IMR-90 (cell line): ENCODE measurements around the gene CHRNB4. TPM values are rescaled to one million over a fixed set of nuclear protein-coding genes. Genes with fewer than 3 reads are reported as not detected.

Experiments
- ATAC-seq: fragments of 200-7000 bp; cut with Tn5 transposase; 2 replicates; pipeline ENCODE4 v1.9.1; 2020; ENCODE audit warnings: low read depth, mild to moderate bottlenecking, moderate library complexity
- BruUV-seq: library from RNA; stranded (reverse); fragments of 400-500 nt; replicated peaks from 2 replicates; lab custom pipeline; 2021; lab: Mats Ljungman, UMichigan
- CTCF ChIA-PET: fragments of 300-600 bp; formaldehyde crosslinking; extraction: SDS; loops from one replicate; lab custom pipeline; 2021; ENCODE audit warnings: antibody characterized with exemption; lab: Yijun Ruan, JAX
- POLR2A ChIA-PET: fragments of 300-600 bp; sonication (Branson Sonifier 250); formaldehyde crosslinking; loops from one replicate; lab custom pipeline; 2022; ENCODE audit warnings: antibody characterized with exemption; ENCODE audit not compliant: unreplicated experiment; lab: Charles Lee
- DNase-seq: peaks from one replicate; pipeline ENCODE4 v3.0.0; 2013
- H2AFZ ChIP-seq: replicated peaks from 2 replicates; pipeline ENCODE3; 2013; ENCODE audit warnings: low read length, mild to moderate bottlenecking; ENCODE audit not compliant: poor library complexity
- H2AK5ac ChIP-seq: 2 replicates; pipeline ENCODE4 v1.6.1; 2013; ENCODE audit warnings: low read depth, low read length, inconsistent platforms
- H2AK9ac ChIP-seq: replicated peaks from 2 replicates; pipeline ENCODE3; 2013; ENCODE audit warnings: mild to moderate bottlenecking, low read depth, low read length, moderate library complexity; ENCODE audit not compliant: poor library complexity
- H2BK120ac ChIP-seq: 2 replicates; pipeline ENCODE4 v1.6.1; 2013; ENCODE audit warnings: low read depth, low read length, inconsistent platforms
- H2BK15ac ChIP-seq: 3 replicates; pipeline ENCODE4 v1.6.1; 2013; ENCODE audit warnings: low read depth, low read length, inconsistent platforms
- H2BK20ac ChIP-seq: 2 replicates; pipeline ENCODE4 v1.6.1; 2013; ENCODE audit warnings: low read depth, mild to moderate bottlenecking, inconsistent platforms, low read length, moderate library complexity
- H2BK5ac ChIP-seq: 2 replicates; pipeline ENCODE4 v1.6.1; 2013; ENCODE audit warnings: mild to moderate bottlenecking, low read depth, low read length, inconsistent platforms; ENCODE audit not compliant: poor library complexity, severe bottlenecking
- H3K14ac ChIP-seq: replicated peaks from 2 replicates; pipeline ENCODE4 v1.6.1; 2013; ENCODE audit warnings: low read depth, low read length, inconsistent platforms
- H3K18ac ChIP-seq: 2 replicates; pipeline ENCODE4 v1.6.1; 2013; ENCODE audit warnings: low read depth, low read length, control low read depth
- H3K23ac ChIP-seq: 2 replicates; pipeline ENCODE4 v1.6.1; 2013; ENCODE audit warnings: low read depth, low read length, inconsistent platforms
- H3K27ac ChIP-seq: 2 replicates; pipeline ENCODE4 v1.5.1; 2013; ENCODE audit warnings: mild to moderate bottlenecking, control low read depth, low read length; ENCODE audit not compliant: insufficient read depth
- H3K27me3 ChIP-seq: 2 replicates; pipeline ENCODE4 v1.6.1; 2013; ENCODE audit warnings: low read length; ENCODE audit not compliant: control insufficient read depth, insufficient read depth
- H3K36me3 ChIP-seq: 2 replicates; pipeline ENCODE4 v1.6.1; 2013; ENCODE audit warnings: low read length, mixed read lengths; ENCODE audit not compliant: control insufficient read depth, insufficient read depth
- H3K4ac ChIP-seq: 2 replicates; pipeline ENCODE4 v1.6.1; 2013; ENCODE audit warnings: low read depth, low read length, inconsistent platforms
- H3K4me1 ChIP-seq: 2 replicates; pipeline ENCODE4 v1.6.1; 2013; ENCODE audit warnings: low read length, mixed read lengths; ENCODE audit not compliant: control insufficient read depth, insufficient read depth
- H3K4me2 ChIP-seq: 2 replicates; pipeline ENCODE4 v1.6.1; 2013; ENCODE audit warnings: low read depth, mild to moderate bottlenecking, control low read depth, low read length, moderate library complexity
- H3K4me3 ChIP-seq: 2 replicates; pipeline ENCODE4 v1.5.1; 2013; ENCODE audit warnings: low read depth, mild to moderate bottlenecking, control low read depth, low read length, moderate library complexity; ENCODE audit not compliant: insufficient read depth
- H3K56ac ChIP-seq: 2 replicates; pipeline ENCODE4 v1.6.1; 2013; ENCODE audit warnings: low read length, inconsistent platforms; ENCODE audit not compliant: insufficient read depth; ENCODE audit errors: extremely low read depth
- H3K79me1 ChIP-seq, 2 experiments: 2 replicates each; pipeline ENCODE4 v1.6.1; 2013; ENCODE audit warnings: low read length in 2 of 2, inconsistent platforms in 1 of 2, low read depth in 1 of 2
- H3K9ac ChIP-seq: 2 replicates; pipeline ENCODE4 v1.6.1; 2013; ENCODE audit warnings: low read depth, low read length, control low read depth
- H3K9me1 ChIP-seq: 2 replicates; pipeline ENCODE4 v1.6.1; 2013; ENCODE audit warnings: low read length, inconsistent platforms; ENCODE audit not compliant: insufficient read depth
- H3K9me3 ChIP-seq: 2 replicates; pipeline ENCODE4 v1.6.1; 2013; ENCODE audit warnings: low read length; ENCODE audit not compliant: control insufficient read depth, insufficient read depth
- H4K20me1 ChIP-seq: 2 replicates; pipeline ENCODE4 v1.6.1; 2013; ENCODE audit warnings: low read length, inconsistent platforms; ENCODE audit not compliant: insufficient read depth
- H4K5ac ChIP-seq: 2 replicates; pipeline ENCODE4 v1.6.1; 2013; ENCODE audit warnings: mild to moderate bottlenecking, low read depth, low read length, control low read depth
- H4K8ac ChIP-seq, 2 experiments: 2 replicates each; pipeline ENCODE4 v1.6.1; 2013; ENCODE audit warnings: low read depth in 2 of 2, low read length in 2 of 2, control low read depth in 1 of 2, inconsistent platforms in 1 of 2
- H4K91ac ChIP-seq: 2 replicates; pipeline ENCODE4 v1.6.1; 2013; ENCODE audit warnings: low read depth, low read length, inconsistent platforms; ENCODE audit not compliant: insufficient read depth
- BHLHE40 ChIP-seq: fragments of 150-350 bp; IDR thresholded peaks from 2 replicates; pipeline ENCODE4 v1.6.1; 2016; ENCODE audit warnings: mild to moderate bottlenecking, low read depth, low read length
- CEBPB ChIP-seq: IDR thresholded peaks from 2 replicates; pipeline ENCODE4 v1.6.1; 2012; ENCODE audit warnings: low read depth, low read length, improper control_type of control experiment
- CHD1 ChIP-seq: IDR thresholded peaks from 2 replicates; pipeline ENCODE4 v1.6.1; 2012; ENCODE audit warnings: low read depth, low read length, improper control_type of control experiment
- CTCF ChIP-seq: conservative IDR thresholded peaks from 2 replicates; pipeline ENCODE4 v1.5.1; 2012; ENCODE audit warnings: mild to moderate bottlenecking, low read depth, low read length, improper control_type of control experiment
- ELK1 ChIP-seq: fragments of 150-350 bp; IDR thresholded peaks from 2 replicates; pipeline ENCODE4 v1.6.1; 2016; ENCODE audit warnings: low read depth, mild to moderate bottlenecking, low read length, moderate library complexity, borderline replicate concordance
- MXI1 ChIP-seq: IDR thresholded peaks from 2 replicates; pipeline ENCODE4 v1.6.1; 2012; ENCODE audit warnings: low read depth, mild to moderate bottlenecking, low read length, moderate library complexity, borderline replicate concordance
- POLR2A ChIP-seq: IDR thresholded peaks from 2 replicates; pipeline ENCODE4 v1.6.1; 2012; ENCODE audit warnings: mild to moderate bottlenecking, low read depth, low read length
- RAD21 ChIP-seq: IDR thresholded peaks from 2 replicates; pipeline ENCODE4 v1.6.1; 2012; ENCODE audit warnings: low read length, improper control_type of control experiment
- RFX5 ChIP-seq: IDR thresholded peaks from 2 replicates; pipeline ENCODE4 v1.8.0; 2012; ENCODE audit warnings: low read depth, mild to moderate bottlenecking, low read length, moderate library complexity
- SMC3 ChIP-seq: fragments of 150-350 bp; IDR thresholded peaks from 2 replicates; pipeline ENCODE4 v1.6.1; 2016; ENCODE audit warnings: low read depth, mild to moderate bottlenecking, antibody characterized with exemption, low read length, moderate library complexity
- WGBS, 2 experiments: methylation state at CpG; one replicate each; pipeline versions ENCODE4 v1.1.5 to v1.1.7; 2013; ENCODE audit warnings: missing lambda C conversion rate in 2 of 2; ENCODE audit not compliant: insufficient read length in 1 of 2; ENCODE audit errors: extremely low coverage in 2 of 2; 5-methylcytosine and 5-hydroxymethylcytosine counted together
- dilution Hi-C: fragments of 300-500 bp; cut with HindIII; formaldehyde crosslinking; loops from one replicate; pipeline ENCODE4 v1.14.3; 2018; ENCODE audit warnings: low sequenced_read_pairs; ENCODE audit not compliant: unreplicated experiment
- in situ Hi-C: fragments of 300-500 bp; cut with MboI; formaldehyde crosslinking; loops from 3 replicates; pipeline ENCODE4 v1.14.3; 2019; ENCODE audit warnings: low sequenced_read_pairs, inconsistent platforms, mixed read lengths
- intact Hi-C: fragments of 100-400 bp; cut with micrococcal nuclease; formaldehyde crosslinking; loops from 2 replicates; pipeline ENCODE4 v1.10.0; 2022
- polyA plus RNA-seq, 3 experiments: library from polyadenylated mRNA; depleted of rRNA; stranded (reverse); fragments of >200 nt; gene quantifications; 2 replicates each; pipeline ENCODE4 v1.2.3, GENCODE V29; 2012; ENCODE audit warnings: low replicate concordance in 1 of 3
- total RNA-seq: library from RNA; depleted of rRNA; stranded (reverse); fragments of >200 nt; gene quantifications from 2 replicates; pipeline ENCODE4 v1.2.3, GENCODE V29; 2012
- TF ChIP-seq, protein P1 (sequence below): fragments of 150-350 bp; IDR thresholded peaks from 2 replicates; pipeline ENCODE4 v1.6.1; 2017; ENCODE audit warnings: mild to moderate bottlenecking, antibody characterized with exemption, low read length, low read depth

The CHRNB4 gene
- total and polyA plus RNA-seq, 2 of the 4 experiments (the other 2 are of a cell fraction): not detected

DNA sequence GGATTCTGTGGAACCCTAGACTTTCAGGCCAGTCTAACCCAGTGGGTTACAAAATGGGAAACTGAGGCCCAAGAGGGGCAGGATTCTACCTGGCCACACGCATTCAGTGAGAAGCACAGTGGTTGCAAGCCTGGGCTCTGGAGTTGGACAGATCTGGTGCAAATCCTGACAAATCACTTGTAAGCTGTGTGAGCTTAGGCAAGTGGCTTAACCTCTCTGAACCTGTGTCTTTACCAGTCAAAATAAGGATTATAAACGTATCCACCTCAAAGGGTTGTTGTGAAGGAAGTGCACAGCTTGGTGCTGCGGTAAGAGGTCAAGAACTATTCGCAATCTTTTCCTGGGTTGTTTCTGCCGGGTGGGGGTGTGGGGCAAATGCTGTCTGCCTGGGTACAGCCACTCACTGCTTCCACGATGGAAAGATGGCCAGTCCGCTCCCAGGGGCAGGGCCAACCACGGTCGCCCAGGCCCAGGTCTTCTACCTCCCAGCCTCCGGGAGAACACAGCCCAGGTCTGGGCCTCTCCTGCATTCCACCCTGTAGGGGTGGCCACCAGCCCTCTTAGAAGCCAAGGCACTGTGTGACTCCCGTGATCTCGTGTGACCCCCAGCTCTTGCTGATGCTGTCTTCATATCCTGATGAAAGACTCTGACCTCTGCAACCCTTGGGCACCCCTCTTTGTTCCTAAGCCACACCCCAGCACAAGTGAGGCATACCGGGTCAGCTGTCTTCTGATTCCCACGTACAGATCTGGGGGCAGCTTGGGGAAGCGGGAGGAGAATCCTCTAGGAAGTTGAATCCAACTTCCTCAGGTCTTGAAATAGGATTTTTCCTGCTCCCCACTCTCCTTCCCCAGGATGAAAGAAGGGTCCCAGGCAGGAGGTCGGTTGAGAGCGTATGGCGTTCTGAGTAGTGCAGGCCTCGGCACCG, 21.7 kb downstream of the CHRNB4 start (continued):
- TF ChIP-seq MXI1 (no peak), CHD1 (no peak)

DNA sequence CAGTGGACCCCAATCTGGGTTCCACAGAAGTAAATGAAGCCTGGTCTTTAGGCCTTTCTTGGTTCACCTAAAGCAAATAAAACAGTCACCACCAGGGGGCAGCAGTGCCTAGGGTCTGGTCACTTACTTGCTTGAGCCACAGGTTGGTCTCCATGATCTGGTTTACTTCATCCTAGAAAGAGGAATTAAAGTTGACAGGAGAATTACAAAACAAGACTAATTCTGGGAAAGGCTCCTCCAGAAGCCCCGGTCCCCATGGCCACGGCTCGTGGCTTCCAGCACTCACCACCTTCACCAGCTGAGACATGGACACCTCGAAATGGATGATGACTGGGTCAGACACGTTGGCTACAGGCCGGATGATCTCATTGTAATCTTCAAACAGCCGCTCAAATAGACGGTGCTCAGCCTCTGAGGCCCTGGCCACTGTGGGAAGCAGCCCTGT, 22.5 kb downstream of the CHRNB4 start:
- no peak overlapping the region for H2BK120ac ChIP-seq
- no peaks in the 10 kb centered on the region for H3K79me1 ChIP-seq
- no peak overlapping the region for H3K56ac ChIP-seq
- no peak overlapping the region for H2AK5ac ChIP-seq
- 17% methylated on average over 5 of the region's 8 CpGs; no CpG with 5 or more reads in 1 of the 2 experiments for WGBS, 2 experiments
- no TSS peak for BruUV-seq
- no peak overlapping the region for H3K23ac ChIP-seq
- ChIA-PET CTCF (interaction anchor here (0.8 kb wide), 1 partner anchor 75 kb away, joined by 3 read pairs; no protein-coding TSS in a partner anchor), POLR2A (no interaction called here)
- no peak overlapping the region for H2BK5ac ChIP-seq
- no peak overlapping the region for H3K4me2 ChIP-seq
- H3K4me1 ChIP-seq: no peaks in the 10 kb centered on the region
- DNase-seq (peak; percentile 81), ATAC-seq (peak; percentile 90)
- no peak overlapping the region for H3K18ac ChIP-seq
- no peaks in the 10 kb centered on the region for H3K9me3 ChIP-seq
- H4K5ac ChIP-seq: no peak overlapping the region
- intact Hi-C loops (loop anchor here (1.0 to 10.0 kb wide), 2 partner anchors 91 to 266 kb away; no protein-coding TSS in a partner anchor), dilution Hi-C loops (no loop called here), in situ Hi-C loops (loop anchor here (5.0 kb wide), 1 partner anchor 89 kb away; no protein-coding TSS in a partner anchor)
- H3K9me1 ChIP-seq: no peaks in the 10 kb centered on the region
- no peak overlapping the region for H2AK9ac ChIP-seq
- H2BK15ac ChIP-seq: no peak overlapping the region
- no peaks in the 10 kb centered on the region for H3K36me3 ChIP-seq
- no peak overlapping the region for H4K8ac ChIP-seq
- no peak overlapping the region for H4K91ac ChIP-seq
- H2BK20ac ChIP-seq: no peak overlapping the region
- H3K4ac ChIP-seq: no peak overlapping the region
- no peak overlapping the region for H3K4me3 ChIP-seq
- no peak overlapping the region for H3K27ac ChIP-seq
- H3K14ac ChIP-seq: no peak overlapping the region
- no peak overlapping the region for H3K9ac ChIP-seq
- peaks cover 39% of the 10 kb centered on the region for H3K27me3 ChIP-seq
- H4K20me1 ChIP-seq: peaks cover 6% of the 10 kb centered on the region
- H2AFZ ChIP-seq: peak overlapping the region; percentile 39
- TF ChIP-seq BHLHE40 (no peak), RFX5 (no peak), ELK1 (no peak), RAD21 (peak; percentile 85), MXI1 (no peak), POLR2A (no peak), CTCF (peak; percentile 81), CEBPB (no peak), CHD1 (no peak), SMC3 (peak; percentile 81)
- TF ChIP-seq, protein P1, sequence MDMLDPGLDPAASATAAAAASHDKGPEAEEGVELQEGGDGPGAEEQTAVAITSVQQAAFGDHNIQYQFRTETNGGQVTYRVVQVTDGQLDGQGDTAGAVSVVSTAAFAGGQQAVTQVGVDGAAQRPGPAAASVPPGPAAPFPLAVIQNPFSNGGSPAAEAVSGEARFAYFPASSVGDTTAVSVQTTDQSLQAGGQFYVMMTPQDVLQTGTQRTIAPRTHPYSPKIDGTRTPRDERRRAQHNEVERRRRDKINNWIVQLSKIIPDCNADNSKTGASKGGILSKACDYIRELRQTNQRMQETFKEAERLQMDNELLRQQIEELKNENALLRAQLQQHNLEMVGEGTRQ: no peak
